Coronary artery (tissue), 2 donors: ENCODE results near the gene DEFB129.

Experiments used
- DNase-seq: peaks from one replicate; pipeline ENCODE4 v3.0.0-alpha.2; 2017; ENCODE audit warnings: low spot score
- H3K27ac ChIP-seq, 2 donors: fragments of 200-600 bp; sonication (generic); one replicate each; pipeline ENCODE4 v1.5.1; 2016 to 2019
- H3K4me3 ChIP-seq: fragments of 200-600 bp; sonication (generic); 2 replicates; pipeline ENCODE4 v1.5.1; 2016; ENCODE audit warnings: mild to moderate bottlenecking, moderate library complexity
- CTCF ChIP-seq: fragments of 200-600 bp; sonication (generic); IDR thresholded peaks from one replicate; pipeline ENCODE4 v1.5.1; 2019; ENCODE audit warnings: antibody characterized with exemption

Gene DEFB129

DNA sequence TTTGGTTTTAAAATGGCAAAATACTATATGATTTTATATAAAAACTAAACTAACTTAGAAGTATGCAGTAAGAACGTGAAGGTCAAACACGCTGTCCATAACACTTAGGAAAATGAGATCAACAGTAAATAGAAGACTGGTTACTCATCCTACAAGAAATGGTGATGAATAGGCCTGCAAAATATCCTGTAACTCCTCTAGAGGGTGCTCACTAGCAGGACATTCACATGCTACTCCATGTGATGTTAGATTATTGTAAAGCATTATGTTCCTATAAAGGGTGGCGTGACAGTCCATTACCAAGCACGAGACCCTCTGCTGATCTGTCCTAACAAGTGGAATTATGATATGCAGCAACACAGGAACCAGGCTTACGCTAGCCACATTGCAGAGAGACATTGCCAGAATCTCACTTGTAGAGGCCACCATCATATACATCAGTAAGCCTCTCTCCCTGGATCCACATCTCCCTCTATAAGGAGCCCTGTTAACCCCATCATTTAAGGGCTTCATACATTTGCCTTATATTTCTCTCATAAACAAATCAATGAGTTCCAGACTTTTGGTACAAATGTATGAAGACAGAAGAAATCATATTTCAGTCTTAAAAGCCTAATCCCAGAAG is 18.0 kb upstream of the DEFB129 start:
- DNase-seq: no peak
- TF ChIP-seq CTCF: peak; percentile 12
- H3K27ac ChIP-seq: no peak overlapping the region
- no peak overlapping the region for H3K4me3 ChIP-seq

DNA sequence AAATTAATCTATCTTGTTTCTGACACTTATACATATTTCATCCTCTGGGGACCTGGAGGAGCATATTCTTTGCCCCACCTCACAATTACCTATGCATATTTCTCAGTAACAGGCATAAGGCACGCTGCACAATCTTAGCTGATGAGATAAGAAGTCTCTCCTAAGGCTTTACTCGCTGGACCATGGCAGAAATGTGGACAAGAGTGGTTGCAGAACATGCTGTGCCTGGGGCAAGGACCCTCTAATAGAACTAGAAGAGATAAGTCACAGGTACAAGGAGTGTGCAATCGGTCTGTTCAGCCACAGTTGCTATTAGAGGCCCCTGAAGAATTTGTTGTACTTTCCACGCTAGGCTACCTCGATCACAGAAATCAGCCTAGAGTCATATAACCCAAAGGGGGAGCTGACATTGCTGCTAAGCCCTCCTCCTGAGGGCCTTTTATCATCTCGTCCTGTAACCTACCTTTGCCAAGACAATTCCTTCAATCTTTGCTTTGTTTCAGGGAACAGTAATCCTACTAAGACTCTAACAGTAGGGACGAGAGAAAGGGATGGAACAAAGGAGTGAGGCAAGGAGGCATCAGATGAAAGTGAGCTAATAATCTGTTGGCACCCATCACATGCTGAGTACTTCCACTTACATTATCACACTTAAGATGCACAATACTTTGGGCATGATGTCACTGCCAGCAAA is 16.1 kb upstream of the DEFB129 start:
- no peak overlapping the region for H3K27ac ChIP-seq
- DNase-seq: no peak
- H3K4me3 ChIP-seq: no peak overlapping the region
- TF ChIP-seq CTCF: no peak

GRCh38 chr20:214383-214782 is 12.7 kb upstream of the DEFB129 start:
- no peak for TF ChIP-seq CTCF
- DNase-seq: no peak
- H3K4me3 ChIP-seq: no peak overlapping the region
- H3K27ac ChIP-seq: no peak overlapping the region

DNA sequence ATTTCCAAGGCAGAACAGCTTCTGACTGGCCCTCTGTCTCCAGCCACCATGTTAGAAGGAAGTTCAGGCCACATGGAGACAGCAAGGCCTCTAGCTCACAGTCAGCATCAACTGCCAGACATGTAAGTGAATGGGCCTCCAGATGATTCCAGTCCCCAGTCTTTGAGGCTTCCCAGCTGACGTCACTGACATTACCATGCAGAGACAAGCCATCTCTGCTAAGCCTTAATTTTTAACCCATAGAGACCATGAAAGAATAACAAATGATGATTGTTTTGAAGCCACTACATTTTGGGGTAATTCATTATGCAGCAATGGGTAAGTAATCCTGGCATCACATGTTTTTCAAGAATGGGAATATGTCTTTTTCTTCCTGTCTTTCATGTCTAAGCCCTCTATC is 11.3 kb upstream of the DEFB129 start:
- no peak for DNase-seq
- no peak overlapping the region for H3K27ac ChIP-seq
- TF ChIP-seq CTCF: no peak
- no peak overlapping the region for H3K4me3 ChIP-seq

- no peak for DNase-seq
- H3K4me3 ChIP-seq: no peak overlapping the region
- no peak overlapping the region for H3K27ac ChIP-seq
- no peak for TF ChIP-seq CTCF
These were observed 9.8 kb upstream of the DEFB129 start for GRCh38 chr20:217266-217665.

- DNase-seq: no peak
- no peak overlapping the region for H3K27ac ChIP-seq
These were observed 7.6 kb upstream of the DEFB129 start for GRCh38 chr20:219290-220115.

More at GRCh38 chr20:219290-220115, 7.6 kb upstream of the DEFB129 start:
- no peak overlapping the region for H3K4me3 ChIP-seq
- TF ChIP-seq CTCF: no peak
